ENCODE results near the gene SLC34A3.

SLC34A3 gene

DNA sequence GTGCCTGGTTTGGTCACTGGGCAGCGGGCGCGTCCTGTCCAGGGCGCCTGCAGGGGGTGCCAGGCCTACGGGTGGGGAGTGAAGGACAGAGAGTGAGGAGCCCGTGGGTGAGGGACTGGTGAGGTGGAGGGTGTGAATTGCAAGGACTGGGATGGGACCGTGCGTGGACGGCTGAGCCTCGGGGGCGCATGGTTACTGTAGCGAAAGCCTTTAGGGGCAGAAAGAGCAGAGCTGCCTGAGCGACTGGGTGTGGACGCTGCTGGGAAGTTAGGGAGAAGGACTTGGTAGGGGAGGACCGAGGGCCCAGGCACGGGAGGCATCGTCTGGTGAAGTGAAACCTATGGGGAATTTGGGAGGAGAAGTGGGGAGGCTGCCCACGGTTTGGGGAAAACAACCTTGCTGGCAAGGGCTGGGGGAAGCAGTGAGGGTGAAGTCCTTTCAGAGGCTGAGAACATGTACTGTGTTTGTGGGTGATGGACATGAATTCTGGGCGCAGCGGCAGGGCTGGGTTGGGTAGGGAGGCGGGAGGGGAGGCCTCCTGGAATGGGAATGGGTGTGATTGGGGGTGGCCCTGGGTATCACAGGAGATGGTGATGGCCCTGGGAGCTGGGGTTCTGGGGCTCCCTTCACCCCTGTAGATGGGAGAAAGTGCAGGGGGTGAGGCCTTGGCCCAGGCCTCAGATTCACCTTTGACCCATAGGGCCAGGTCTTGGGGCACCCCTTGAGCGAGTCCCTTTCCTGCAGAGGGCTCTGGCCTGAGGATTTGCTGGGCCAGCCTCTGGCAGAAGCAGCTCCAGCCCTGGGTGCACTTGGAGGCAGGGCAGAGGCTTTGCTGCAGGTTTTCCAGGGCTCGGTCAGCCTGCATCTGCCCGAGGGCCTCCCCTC lies 45.1 kb downstream of the SLC34A3 start:
- DNase-seq (ENCODE audit: low read depth), result no peak
- no peak overlapping the region for H3K4me3 ChIP-seq (ENCODE audit: low read length)
- TF ChIP-seq, protein P1, sequence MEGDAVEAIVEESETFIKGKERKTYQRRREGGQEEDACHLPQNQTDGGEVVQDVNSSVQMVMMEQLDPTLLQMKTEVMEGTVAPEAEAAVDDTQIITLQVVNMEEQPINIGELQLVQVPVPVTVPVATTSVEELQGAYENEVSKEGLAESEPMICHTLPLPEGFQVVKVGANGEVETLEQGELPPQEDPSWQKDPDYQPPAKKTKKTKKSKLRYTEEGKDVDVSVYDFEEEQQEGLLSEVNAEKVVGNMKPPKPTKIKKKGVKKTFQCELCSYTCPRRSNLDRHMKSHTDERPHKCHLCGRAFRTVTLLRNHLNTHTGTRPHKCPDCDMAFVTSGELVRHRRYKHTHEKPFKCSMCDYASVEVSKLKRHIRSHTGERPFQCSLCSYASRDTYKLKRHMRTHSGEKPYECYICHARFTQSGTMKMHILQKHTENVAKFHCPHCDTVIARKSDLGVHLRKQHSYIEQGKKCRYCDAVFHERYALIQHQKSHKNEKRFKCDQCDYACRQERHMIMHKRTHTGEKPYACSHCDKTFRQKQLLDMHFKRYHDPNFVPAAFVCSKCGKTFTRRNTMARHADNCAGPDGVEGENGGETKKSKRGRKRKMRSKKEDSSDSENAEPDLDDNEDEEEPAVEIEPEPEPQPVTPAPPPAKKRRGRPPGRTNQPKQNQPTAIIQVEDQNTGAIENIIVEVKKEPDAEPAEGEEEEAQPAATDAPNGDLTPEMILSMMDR (IDR thresholded peaks at IDR 0.05; ENCODE audit: insufficient read depth, low read depth, low read length, missing control alignments), result no peak

DNA sequence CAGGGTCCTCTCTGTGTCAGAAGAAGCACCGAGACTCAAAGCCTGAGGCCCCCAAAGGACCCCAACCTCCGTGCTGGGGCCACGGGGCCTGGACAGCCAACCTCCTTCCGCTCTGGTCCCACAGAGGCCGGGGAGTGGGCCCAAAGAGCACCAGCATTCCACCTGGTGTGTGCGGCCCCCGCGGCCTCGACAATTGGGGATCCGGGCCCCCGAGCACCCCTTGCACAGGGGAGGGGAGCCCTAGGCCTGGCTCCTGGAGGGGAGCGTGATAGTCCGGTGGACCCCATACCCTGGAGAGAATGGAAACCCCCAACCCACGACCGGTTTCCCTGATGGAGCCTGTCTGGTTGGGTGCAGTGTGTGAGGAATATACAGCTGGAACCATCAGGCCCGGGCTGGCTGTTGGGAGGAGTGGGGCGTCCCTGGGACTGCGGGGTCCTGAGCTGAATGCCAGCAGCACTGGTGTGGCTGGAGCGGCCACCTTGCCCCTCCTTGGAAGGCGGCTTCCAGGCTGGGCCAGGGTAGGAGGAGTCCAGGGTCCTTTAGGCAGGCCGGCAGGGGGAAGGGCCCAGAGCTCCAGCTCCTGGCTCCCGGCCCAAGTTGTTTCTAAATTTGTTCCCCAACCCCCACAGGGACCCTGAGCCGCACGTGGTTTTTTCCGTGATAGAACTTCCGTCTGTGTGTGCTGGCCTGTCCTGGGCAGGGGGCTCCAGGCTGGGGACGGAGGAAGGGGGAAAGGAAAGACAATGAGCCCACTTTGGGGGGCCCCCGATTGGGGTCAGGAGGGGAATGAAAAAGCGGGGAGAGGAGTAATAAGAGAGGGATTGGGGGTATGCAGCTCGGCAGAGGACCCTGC lies 46.0 kb downstream of the SLC34A3 start:
- peak overlapping the region; percentile 72 for H3K4me3 ChIP-seq (ENCODE audit: low read length)
- TF ChIP-seq, protein P1 (IDR thresholded peaks at IDR 0.05; ENCODE audit: insufficient read depth, low read depth, low read length, missing control alignments), result no peak
- DNase-seq (ENCODE audit: low read depth), result no peak

DNA sequence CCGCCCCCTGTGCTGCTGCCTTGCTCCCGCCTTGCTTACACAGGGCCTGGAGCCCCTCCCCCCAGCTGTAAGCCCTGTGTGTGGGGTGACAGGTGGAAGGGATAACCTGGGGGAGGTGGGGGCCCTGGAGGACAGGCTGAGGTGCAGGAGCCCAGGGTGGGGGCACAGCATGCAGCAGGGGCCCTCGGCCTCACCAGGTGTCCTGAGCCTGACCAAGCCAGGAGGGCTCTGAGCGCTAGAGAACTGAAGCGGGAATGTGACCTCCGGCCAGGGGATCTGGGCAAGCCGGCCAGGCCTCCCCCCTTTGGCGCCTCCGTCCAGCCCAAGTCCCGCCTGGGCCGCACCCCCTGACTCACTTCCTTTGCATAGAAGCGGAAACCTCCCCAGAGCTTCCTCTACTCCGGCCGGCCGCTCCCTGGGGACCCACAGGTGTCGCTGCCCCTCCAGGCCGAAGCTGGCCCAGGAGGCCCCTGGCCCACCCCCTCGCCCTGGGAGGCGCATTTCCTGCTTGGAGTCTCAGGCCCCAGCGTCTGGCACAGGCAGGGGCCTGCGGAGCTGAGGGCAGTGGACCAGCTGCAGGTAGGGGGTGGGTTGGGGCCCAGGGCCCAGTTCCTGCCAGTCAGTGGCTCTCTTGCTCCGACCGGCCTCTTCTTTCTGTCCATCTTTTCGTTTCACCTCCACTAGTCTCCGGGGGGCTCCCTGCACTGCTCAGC lies 46.8 kb downstream of the SLC34A3 start, which contains the start of gene TOR4A:
TOR4A (plus strand) TSS at position 398 of the 713 bp plus-strand sequence. CDS start 964 bp downstream, outside the sequence.
- peak; percentile 80 for DNase-seq (ENCODE audit: low read depth)
- peak within 1 kb of the TSS; percentile 72 for H3K4me3 ChIP-seq (ENCODE audit: low read length)
- TF ChIP-seq, protein P1 (IDR thresholded peaks at IDR 0.05; ENCODE audit: insufficient read depth, low read depth, low read length, missing control alignments), result no peak

DNA sequence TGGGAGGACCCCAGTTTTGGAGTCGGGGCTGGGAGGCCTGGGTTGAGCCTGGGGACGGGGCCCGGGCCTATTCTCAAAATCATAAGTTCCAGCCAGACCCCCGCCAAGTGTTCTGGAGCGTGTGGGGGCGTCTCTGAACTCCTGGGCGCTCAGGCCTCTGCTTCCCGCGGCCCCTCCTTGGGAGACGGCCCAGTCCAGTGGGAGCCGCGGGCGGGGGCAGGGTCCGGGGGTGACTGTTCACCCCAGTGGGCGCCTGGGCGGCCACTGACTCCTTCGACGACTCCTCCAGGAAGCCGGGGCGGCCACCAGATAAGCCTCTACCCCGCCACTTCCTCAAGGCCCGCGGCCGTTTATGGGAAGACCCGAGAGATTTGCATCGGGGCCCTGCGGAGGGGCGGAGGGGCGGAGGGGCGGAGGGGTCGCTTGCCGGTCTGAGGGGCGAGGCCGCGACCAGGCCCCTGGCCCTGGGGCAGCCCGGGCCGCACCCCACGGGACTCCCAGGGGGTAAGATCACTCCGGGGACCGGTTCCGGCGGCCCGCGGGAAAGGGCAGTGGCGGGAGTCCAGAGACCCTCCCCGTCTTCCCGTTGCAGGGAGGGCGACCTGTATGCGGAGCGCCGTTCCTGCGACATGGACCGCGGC lies 47.5 kb downstream of the SLC34A3 start:
- DNase-seq (ENCODE audit: low read depth), result peak; percentile 31
- TF ChIP-seq, protein P1 (IDR thresholded peaks at IDR 0.05; ENCODE audit: insufficient read depth, low read depth, low read length, missing control alignments), result no peak
- peak overlapping the region; percentile 72 for H3K4me3 ChIP-seq (ENCODE audit: low read length)

DNA sequence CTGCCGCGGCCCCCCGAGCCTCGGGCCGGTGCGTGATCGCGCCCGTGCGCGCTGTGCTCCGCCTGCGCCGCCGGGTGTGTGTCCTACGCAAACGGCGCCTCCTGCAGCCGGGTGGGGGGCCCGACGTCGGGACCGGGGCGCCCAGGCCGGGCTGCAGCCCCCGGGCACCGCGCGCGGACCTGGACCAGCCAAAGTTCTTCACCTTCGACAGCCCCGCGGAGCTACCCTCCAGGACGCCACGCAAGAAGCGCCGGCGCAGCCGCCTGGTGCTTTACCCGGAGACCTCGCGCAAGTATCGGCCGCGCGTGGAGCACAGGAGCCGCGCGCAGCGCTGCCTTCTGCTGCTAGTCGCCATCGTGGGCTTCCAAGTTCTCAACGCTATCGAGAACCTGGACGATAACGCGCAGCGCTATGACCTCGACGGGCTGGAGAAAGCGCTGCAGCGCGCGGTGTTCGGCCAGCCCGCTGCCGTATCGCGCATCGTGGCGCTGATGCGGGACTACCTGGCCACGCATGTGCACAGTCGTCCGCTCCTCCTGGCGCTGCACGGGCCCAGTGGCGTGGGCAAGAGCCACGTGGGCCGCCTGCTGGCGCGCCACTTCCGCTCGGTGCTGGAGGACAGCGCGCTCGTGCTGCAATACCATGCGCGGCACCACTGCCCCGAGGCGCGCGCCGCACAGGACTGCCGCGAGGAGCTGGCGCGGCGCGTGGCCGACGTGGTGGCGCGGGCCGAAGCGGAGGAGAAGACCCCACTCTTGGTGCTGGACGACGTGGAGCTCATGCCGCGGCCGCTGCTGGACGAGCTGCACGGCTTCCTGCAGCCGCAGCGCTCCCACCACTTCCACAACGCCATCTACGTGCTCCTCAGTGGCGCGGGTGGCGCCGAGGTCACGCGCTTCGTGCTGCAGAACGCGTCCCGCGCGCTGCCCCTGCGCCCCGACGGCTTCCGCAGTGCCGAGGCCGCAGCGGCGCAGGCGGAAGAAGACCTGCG lies 48.3 kb downstream of the SLC34A3 start:
- peak overlapping the region; percentile 72 for H3K4me3 ChIP-seq (ENCODE audit: low read length)
- TF ChIP-seq, protein P1 (IDR thresholded peaks at IDR 0.05; ENCODE audit: insufficient read depth, low read depth, low read length, missing control alignments), result no peak
- no peak for DNase-seq (ENCODE audit: low read depth)
